Stimulated activated CD4-positive, alpha-beta T cell treated with anti-CD3 and anti-CD28 coated beads, Interleukin-15, amount 100 ng/mL, for 48 hours (primary cell): ENCODE measurements around the gene CAV3.
"Not testable (repeated sequence)": the region's sequence is repeated elsewhere in the genome, so short reads cannot be mapped to it uniquely, and the experiment has no call there.

Source experiments
- DNase-seq, 2 donors: peaks; one replicate each; pipeline ENCODE4 v3.0.0-alpha.2; 2020; ENCODE audit warnings: low read depth in 2 of 2

CAV3 gene

DNA sequence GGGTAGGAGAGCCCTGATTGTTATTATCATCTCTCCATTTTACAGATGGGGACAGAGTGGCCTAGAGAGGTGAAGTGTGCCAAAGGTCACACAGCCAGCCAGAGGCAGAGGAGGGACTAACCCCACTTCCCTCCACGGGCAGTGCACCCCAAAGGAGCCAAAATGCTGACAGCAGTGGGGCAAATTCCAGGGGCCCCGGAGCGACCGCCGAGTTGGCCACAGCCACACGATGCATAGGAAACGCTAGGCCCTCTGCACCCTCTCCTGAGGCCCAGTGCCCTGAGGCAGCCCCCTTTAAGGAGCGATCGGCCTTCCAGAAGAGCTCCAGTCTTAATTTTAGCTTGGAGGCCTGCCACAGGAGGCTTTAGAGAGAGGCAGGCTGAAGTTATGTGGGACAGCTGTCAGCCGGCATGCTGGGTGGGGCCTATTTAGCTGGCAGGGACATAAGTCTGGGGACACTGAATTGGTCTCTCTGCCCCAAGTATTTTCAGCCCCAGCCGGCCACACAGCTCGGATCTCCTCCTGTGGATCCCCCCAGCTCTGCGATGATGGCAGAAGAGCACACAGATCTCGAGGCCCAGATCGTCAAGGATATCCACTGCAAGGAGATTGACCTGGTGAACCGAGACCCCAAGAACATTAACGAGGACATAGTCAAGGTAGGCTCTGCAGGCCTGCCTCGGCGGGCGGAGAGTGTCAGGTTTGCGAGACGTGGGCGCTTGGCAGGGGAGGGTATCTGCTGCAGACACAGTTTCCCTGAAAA is at the start of gene CAV3:
Gene CAV3, plus strand, starts transcription at position 471 of the 763 bp plus-strand sequence. Its CDS starts 75 bp downstream, at position 546.
- DNase-seq: no peak

DNA sequence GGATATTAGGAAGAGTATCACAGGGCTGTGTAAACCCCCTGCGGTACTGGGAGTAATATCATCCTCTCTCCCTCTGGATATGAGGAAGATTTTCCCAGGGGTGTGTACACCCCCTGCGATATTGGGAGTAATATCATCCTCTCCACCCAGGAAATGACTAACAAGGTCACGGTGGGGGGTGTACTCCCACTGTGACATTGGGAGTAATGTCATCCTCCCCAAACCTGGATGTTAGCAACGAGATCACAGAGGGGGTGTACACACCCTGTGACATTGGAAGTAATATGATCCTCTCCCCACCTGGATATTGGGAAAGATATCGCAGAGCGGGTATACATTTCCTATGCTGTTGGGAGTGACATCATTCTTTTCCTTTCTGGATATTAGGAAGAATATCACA is 48.6 kb upstream of the CAV3 start:
- not testable (repeated sequence) for DNase-seq

DNA sequence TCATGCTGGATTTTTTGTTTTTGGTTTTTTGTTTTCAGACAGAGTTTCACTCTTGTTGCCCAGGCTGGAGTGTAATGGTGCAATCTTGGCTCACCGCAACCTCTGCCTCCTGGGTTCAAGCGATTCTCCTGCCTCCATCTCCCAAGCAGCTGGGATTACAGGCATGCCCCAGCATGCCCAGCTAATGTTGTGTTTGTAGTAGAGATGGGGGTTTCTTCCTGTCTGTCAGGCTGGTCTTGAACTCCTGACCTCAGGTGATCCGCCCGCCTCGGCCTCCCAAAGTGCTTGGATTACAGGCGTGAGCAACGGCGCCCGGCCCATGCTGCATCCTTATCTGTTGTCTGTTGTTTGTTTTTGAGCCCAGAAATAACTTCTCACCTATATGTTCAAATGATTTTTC is 42.3 kb upstream of the CAV3 start:
- not testable (repeated sequence) for DNase-seq

DNA sequence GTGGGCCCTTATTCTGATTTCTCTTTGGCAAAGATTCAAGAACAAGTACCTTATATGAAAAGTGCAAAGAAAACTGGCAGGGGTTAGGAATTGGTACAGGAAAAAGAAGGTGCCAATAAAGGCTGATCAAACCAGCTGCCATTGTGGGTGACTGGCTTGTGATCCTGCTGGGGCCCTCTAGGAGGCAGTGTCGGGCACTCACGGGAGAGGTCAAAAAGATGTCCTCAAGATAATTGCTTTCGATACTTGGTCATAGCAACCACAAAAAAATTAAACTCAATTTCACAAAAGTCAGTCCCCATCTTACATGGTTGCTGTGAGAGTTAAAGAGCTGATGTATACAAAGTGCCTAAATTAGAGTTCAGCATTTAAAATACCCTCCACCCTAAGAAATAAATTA is 31.0 kb upstream of the CAV3 start:
- DNase-seq: no peak

DNA sequence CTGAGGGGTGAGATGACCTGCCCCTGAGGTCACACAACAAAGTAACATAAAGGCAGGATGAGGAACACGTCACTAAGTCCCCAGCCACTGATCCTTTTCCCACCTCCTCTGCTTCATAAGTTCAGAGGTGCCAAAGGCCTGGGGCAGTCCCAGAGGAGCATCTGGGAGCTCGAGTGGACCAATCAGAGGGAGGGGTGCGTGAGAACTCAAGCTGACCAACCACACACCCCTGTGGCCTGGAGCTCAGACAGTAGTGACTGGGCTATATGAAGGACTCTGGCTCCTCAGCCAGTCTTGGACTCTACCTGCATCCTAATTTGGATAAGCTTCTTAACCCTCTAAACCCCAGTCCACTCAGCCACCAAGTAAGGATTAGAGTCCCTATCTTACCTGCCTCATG is 28.0 kb upstream of the CAV3 start:
- no peak for DNase-seq

DNA sequence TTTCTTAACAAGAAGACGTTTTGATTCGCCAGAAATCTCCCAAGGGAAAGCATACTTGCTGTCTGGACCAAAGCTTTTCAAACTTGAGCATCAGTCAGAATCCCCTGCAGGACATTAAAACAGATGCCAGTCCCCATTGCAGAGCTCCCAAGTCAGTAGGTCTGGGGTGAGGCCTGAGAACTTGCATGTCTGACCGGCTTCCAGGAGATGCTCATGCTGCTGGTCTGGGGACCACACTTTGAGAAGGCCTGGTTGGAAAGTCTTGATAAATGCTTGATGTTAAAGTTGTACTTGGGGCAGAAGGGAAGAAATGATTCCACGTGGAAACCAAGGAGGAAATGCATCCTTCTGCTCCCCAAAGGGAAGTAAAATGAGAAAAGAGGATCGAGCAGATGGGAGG is 24.3 kb upstream of the CAV3 start:
- DNase-seq: no peak

DNA sequence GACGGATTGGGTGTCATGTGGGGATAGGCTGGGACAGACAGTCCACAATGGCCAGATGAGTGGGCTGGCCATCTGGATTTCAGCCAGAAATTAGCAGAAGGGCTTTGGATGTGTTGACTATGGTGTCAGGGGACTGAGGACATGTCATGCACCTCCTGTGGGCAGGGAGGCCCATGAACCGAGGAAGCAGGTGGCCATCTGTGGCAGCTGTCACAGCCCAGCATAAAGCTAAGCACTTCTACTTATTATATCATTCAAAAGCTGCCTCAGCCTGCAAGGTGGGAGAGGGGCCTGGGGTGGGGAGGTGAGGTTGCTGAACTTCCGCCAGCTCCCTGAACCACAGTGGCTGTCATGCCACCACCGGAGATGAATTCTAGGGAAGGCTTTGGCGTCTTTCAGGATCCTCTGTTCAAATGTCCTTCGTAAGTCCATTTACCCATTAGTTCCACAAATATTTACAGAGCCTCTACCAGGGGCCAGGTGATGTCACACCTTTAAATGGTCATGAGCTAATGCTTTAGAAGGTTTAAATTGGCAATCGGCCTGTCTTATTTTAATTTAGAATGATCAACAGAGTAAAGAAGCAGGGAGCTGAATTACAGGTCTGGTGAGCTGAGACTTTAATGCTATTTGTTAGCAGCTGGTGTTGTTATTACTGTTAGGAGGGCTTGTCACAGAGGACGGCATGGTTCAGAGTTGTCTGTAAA is 23.6 kb upstream of the CAV3 start:
- DNase-seq: no peak

DNA sequence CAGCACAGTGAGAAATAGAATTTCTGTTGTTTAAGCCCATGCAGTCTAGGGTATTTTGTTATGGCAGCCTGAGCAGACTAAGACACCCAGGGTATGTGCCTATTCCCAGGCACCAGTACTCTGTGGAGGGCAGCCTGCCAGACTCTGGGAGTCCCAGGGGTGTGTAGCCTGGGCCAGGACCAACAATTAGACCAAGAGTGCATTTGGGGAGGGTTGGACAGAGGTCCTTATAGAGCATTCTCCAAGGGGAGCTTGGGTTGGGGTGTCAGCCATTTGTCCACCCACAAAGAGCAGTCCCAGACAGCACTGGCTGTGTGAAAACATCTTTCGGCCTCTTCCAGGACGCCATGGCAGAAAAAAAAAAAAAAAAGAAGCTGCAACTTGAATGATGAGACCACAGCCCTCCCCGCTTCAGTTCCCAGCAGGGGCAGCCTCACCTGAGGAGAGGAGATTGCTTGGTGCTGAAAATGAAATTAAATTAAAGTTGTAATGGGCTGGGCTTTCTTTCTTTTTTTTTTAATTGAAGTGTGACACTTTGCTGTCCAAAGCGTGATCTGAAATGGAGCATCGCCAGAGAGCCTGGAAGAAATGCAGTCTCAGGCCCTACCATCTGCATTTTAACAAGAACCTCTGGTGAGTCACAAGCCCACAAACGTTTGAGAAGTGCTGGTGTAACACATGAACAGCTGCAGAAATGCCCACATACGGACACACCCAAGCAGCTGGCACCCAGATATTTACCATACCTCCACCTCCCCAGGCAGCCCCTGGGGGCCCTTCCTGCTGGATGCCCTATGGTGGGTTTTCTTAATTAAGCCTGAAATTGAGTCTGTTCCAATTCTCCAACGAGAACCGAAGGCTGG is 21.3 kb upstream of the CAV3 start:
- no peak for DNase-seq

DNA sequence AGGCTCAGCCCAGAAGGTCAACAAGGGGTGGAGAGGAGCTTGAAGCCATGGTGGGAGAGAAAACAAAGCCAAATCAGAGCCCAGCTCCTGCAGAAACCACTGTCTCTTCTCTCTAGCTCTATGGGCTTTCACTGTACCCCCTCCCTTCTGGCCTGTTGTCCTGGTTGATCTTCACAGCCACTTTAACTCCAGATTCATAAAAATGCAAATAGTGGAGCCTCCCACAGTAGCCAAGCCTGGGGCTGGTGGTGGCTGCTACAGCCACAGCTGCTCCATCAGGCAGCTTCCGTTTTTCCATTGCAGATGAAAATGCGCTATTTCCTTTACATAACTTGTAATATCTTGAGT is 20.7 kb upstream of the CAV3 start:
- DNase-seq: no peak

DNA sequence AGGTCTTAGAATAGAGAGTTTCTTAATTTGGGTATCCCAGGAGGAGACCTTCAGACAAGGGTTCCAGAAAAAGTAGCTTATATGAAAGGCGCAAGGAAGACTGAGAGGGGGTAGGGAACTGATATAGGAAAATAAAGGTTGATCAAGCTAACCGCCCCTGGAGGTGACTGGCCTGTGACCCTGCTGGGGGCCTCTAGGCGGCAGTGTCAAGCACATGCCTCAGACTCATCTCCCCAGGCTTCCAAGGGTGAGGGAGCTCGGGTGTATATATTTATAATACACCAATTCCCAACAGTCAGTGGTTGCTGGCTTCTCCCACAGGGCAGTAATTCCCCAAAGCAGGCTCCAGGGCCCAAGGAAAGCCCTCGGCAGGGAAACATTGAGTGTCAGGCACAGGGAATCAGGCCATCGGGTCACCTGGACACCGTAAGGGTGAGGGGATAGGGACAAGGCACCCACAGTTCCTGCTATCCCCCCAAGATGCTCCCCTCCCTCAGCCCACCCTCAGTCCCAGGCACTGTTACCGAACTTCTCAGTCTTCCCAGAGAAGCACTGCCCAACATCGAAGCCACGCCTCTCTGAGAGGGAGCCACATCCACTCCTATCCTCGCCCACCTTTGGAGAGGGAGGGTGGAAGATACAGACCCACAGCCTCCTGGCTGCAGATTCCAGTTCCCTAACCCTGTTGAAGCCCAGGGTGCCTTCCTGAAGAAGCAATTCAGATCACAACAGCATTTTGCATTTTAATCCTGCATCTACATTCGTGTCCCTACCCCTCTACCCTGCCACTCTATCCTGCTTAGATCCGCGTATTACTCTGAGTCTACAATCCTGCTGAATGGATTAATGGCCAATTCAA is 19.5 kb upstream of the CAV3 start:
- no peak for DNase-seq

DNA sequence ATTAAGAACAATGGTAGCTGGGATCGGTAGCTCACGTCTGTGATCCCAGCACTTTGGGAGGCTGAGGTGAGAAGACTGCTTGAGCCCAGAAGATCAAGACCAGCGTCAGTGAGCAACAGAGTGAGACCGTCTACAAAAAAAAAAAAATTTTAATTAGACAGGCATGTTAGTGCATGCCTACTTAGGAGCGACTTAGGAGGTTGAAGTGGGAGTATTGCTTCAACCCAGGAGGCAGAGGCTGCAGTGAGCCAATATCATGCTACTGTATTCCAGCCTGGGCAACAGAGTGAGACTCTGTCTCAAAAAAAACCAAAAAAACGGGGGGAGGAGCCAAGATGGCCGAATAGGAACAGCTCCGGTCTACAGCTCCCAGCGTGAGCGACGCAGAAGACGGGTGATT is 17.8 kb upstream of the CAV3 start:
- not testable (repeated sequence) for DNase-seq

DNA sequence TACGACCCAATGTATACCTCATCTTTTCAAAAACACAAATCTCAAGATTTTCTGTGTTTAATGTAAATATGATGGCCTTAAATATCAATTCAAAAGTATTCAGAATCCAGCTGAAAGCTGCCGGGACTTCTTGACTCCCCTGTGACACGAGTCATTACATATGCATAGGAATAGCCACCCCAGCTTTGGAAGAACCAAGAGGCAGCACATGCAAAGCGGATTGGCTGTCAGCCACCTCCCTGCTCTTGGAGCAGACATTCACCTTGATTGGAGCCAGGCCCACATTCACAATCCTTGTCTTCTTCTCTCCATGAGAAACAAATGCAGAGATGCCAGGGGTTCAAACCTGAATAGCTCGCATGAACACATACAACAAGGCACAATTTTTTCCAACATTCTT is 10.8 kb upstream of the CAV3 start:
- DNase-seq: no peak

DNA sequence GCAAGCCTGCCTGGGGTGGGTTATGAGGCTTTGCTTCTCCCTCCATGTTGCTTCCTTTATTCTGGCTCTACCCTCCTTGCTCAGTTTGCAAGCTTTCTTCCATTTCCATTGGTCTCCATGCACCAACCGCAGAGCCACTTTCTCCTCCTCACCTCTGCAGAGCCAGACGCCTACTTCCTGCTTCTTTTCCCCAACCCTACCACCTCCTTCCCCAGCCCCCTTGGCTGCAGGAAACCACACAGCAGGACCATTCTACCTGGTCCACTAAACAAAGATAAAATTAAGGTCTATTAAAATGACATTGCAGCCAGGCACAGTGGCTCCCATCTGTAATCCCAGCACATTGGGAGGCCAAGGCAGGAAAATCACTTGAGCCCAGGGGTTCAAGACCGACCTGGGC is 10.0 kb upstream of the CAV3 start:
- DNase-seq: no peak

DNA sequence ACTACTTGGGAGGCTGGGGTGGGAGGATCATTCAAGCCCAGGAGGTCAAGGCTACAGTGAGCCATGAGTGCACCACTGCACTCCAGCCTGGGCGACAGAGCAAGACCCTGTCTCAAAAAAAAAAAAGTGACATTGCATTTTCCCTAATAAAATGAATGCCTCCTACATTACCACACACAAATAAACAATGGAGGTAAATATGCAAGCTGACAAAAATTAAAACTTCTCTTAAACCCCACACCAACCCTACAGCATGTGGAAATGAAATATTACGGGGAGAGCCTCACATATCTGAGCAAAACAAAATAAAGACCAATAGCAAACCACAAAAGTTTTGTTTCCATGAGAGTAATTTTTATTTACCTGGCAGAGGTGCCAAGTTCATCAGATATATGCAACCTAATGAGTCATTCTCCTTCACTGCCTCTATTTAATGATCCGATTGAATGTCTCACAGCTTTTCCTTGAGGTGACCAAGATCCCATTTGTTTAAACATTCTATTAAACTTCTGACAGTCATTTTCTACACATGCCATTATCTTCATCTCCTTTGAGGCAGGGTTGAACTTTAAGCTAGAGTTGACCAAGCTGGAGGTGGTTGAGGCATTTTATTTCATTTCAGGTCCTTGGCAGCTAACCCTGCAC is 9.4 kb upstream of the CAV3 start:
- no peak for DNase-seq

DNA sequence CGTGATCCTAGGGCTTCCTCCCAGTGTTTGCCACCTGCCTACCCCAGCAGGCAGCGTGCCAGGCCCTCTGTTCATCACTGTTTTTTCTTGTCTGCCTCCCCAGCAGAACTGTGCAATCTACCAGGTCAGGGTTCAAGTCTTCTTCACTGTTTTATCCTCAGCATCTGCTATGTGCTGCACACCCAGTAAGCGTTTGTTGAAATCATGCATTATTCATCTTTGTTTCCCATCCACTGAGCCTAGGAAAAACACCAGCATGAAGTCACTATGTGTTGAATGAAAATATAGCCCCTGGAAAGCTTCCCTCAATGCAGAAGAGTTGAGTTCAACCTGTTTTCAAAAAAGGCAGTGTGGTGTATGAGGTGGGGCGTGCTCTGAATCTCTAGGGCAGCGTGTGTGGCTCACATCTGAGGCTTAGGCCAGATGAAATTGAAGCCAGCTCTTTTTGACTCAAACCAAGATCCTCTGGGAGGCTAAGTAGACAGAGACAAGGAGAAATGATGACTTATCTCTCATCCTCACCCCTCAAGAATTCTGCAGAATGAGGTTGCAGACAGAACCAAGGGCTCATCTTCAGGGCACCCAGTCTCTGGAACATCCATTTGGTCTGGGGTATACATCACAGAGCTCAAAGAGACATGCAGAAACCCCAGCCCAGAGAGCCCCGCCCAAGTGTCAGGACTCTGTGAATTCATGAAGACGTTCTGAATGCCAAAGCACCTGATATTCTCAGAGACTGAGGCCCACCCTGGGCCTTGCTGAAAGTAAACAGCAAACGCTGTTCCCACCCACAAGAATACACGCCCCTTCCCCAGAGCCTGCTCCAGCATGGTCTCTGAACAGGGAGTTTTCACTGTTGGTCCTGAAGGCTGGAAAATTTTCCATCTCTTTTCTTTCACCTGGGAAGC is 5.7 kb upstream of the CAV3 start:
- DNase-seq: no peak

DNA sequence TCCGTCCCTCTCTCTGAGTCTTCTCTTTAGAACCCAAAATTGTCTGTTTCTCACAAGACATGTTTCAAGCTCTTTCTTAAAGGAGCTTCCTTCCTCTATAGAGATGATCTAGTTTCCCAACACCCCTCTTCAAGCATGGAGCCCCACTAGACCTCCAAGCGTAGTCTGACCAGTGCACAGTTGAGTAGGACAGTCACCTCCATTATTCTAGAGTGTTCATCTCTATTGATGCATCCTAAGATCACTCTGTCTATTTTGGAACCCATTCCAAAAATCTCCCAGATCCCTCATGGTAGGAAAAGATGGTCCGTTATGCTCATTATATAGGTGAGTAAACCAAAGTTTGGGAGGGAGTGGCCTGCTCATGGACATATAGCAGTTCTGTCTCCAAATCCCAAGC is 4.1 kb upstream of the CAV3 start:
- DNase-seq: no peak

DNA sequence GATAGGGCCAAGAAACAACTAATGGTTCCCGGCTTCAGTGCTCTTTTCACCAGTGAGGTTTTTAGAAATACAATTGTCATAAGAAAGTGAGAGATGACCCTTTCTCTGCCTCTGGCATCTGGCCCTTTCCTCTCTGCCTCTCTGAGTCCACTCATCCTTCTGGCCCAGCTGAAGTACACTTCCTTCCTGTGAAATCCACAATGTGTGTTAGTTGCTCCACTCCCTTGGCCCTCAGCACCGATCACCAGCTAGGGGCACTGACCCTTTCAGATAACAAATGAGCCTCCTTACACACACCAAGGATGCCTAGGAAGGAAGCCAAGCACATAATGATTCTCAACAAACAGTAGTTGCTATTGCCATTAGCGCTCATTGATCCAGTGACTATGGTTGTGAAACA is 2.9 kb upstream of the CAV3 start:
- DNase-seq: no peak

DNA sequence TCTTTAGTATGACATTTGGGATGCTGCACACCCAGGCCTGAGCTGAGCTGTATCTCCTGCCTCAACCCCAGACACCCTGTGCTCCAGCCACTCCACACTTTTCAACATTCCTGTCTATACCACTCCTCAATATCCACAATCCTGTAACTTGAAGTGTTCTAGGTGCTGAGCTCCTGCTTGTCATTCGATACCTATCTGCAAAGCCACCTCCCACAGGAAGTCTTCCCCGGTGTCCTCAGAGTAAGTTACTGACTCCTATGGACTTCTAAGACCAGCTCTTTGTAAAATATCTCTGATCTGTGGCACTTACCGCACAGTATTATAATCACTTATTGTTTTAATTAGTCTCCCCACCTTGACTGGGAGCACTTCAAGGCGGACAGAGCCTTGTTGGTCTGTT is 1.2 kb upstream of the CAV3 start:
- DNase-seq: no peak

DNA sequence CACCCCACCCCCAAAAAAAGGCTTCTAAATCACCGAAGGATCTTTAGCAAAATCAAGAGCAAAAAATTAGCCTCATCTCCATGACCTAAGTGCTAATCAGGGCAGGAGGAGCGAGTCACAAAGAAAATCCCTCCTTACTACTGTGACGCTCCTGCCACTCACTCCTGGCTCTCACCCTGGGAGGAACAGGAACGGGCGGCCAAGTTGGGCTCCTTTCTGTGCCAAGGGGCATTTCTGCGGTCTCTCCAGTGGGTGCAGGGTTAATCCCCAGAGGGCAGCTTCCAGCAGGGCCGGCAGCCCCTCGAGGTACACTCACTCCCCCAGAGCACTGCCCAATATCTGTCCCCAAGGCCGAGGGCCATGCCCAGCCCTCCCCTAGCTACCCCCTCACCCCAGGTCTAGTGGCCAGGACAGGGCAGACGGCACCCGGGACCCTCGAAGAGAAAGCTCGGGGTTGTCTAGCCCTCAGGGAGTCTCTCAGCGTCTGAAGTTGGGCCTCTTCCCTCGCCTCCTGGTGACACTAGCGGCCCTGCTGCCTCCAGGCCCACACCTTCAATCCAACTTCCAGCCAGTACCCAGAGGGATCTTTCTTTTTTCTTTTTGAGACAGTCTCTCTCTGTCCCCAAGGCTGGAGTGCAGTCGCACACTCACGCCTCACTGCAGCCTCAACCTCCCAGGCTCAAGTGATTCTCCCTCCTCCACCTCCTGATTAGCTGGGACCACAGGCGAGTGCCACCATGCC is 706 bp downstream of the CAV3 start:
- no peak for DNase-seq
